Fibroblast of villous mesenchyme (primary cell): ENCODE data around the gene IQGAP2. TPM values are rescaled to one million over a fixed set of nuclear protein-coding genes. Genes with fewer than 3 reads are reported as not detected.

ENCODE experiments used
- DNase-seq: peaks from one replicate; pipeline ENCODE4 v3.0.0-alpha.2; 2010; ENCODE audit warnings: low read depth
- H3K4me3 ChIP-seq: 2 replicates; pipeline ENCODE4 v1.5.1; 2011; ENCODE audit warnings: low read depth, mild to moderate bottlenecking, low read length
- CTCF ChIP-seq: IDR thresholded peaks from 2 replicates; pipeline ENCODE4 v1.5.1; 2012; ENCODE audit warnings: low read depth, mild to moderate bottlenecking, low read length; ENCODE audit not compliant: insufficient read depth
- total RNA-seq: library from RNA; depleted of rRNA; stranded (reverse); fragments of >200 nt; gene quantifications from 2 replicates; pipeline ENCODE4 v1.2.3, GENCODE V29; 2012

Gene IQGAP2
- total RNA-seq, 1 donor: 2.6 TPM

DNA sequence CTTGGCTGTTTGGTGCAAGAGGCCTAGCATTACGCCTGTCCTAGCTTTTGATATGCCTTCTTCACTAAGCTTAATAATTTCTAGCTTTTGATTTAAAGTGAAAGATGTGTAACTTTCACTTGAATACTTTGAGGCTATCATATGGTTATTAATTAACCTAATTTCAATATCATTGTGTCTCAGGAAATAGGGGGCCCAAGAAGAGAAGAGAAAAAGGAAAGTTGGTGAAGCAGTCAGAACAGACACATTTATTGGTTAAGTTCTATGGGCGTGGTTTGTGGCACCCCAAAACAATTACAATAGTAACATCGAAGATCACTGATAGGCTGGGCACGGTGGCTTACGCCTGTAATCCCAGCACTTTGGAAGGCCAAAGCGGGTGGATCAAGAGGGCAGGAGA lies 261.0 kb downstream of the IQGAP2 start:
- no peak for DNase-seq
- TF ChIP-seq CTCF: no peak
- H3K4me3 ChIP-seq: no peak overlapping the region

- DNase-seq: no peak
- no peak overlapping the region for H3K4me3 ChIP-seq
- TF ChIP-seq CTCF: no peak
Observed at GRCh38 chr5:76667495-76667894, 264.4 kb downstream of the IQGAP2 start.

DNA sequence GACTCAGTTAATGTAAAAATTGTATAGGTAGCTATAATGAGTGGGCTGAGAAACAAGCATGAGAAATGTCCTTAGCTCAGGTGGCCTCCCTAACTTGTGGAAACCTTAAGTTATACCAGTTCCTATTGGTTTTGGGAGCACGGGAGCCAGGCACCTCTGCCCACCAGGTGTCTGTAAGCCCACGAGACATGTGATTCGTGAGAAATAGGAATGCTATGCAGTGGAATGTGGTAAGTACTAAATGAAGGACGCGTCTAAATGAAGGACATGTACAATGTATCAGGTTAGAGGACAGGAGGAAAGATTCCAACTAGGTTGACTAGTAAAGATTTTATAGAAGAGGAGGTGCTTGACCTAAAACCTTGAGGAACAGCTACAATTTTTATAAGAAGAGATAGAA lies 266.2 kb downstream of the IQGAP2 start:
- H3K4me3 ChIP-seq: no peak overlapping the region
- no peak for TF ChIP-seq CTCF
- no peak for DNase-seq

GRCh38 chr5:76670508-76670907 lies 267.4 kb downstream of the IQGAP2 start:
- TF ChIP-seq CTCF: no peak
- no peak for DNase-seq
- H3K4me3 ChIP-seq: no peak overlapping the region

- H3K4me3 ChIP-seq: no peak overlapping the region
- DNase-seq: no peak
- TF ChIP-seq CTCF: no peak
Observed at GRCh38 chr5:76672242-76672641, 269.2 kb downstream of the IQGAP2 start.

DNA sequence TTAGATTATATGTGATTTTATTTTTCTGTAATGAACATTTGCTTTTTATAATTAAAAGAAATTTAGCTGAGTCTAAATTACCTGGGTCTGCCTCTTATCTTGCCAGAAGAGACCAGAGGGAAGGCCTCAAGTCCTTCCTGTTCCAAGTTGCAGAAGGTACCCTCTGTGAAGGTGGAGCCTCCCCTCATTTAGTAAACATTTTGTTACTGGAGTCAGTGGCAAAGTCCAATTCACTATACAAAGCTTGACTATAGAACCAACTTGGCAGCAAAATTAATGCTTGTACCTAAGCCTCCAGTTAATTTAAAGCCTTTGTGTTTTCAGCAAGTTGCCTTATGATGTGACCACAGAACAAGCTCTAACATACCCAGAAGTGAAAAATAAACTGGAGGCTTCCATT lies 270.0 kb downstream of the IQGAP2 start:
- H3K4me3 ChIP-seq: no peak overlapping the region
- TF ChIP-seq CTCF: no peak
- DNase-seq: no peak

GRCh38 chr5:76674330-76675066 lies 271.4 kb downstream of the IQGAP2 start:
- TF ChIP-seq CTCF: no peak
- no peak overlapping the region for H3K4me3 ChIP-seq
- no peak for DNase-seq
